Psoas muscle (tissue), 8 donors: ENCODE measurements around the gene SPTLC1. TPM values are rescaled to one million over a fixed set of nuclear protein-coding genes. Genes with fewer than 3 reads are reported as not detected.
"Not testable (repeated sequence)": the region's sequence is repeated elsewhere in the genome, so short reads cannot be mapped to it uniquely, and the experiment has no call there.

Experiments
- ATAC-seq, 4 donors: fragments of 200-7000 bp; cut with Tn5 transposase; one replicate each; pipeline ENCODE4 v1.9.1; 2020; ENCODE audit warnings: moderate library complexity in 3 of 4, mild to moderate bottlenecking in 2 of 4
- DNase-seq, 2 donors: peaks; one replicate each; pipeline ENCODE4 v3.0.0-alpha.2; 2020
- H3K27ac ChIP-seq: fragments of 200-600 bp; one replicate; pipeline ENCODE4 v1.8.0; 2022
- H3K27me3 ChIP-seq, 3 donors: fragments of 200-600 bp in 1 of 3; one replicate each; pipeline versions ENCODE4 v1.6.1 to v1.8.0; 2013 to 2022; ENCODE audit warnings: low read length in 2 of 3, mild to moderate bottlenecking in 2 of 3, moderate library complexity in 1 of 3; ENCODE audit not compliant: insufficient read depth in 3 of 3
- H3K36me3 ChIP-seq, 2 donors: fragments of 200-600 bp in 1 of 2; one replicate each; pipeline versions ENCODE4 v1.6.1 to v1.8.0; 2013 to 2022; ENCODE audit warnings: low read depth in 1 of 2, mild to moderate bottlenecking in 1 of 2, moderate library complexity in 1 of 2; ENCODE audit not compliant: insufficient read depth in 1 of 2
- H3K4me1 ChIP-seq: fragments of 200-600 bp; one replicate; pipeline ENCODE4 v1.8.0; 2022
- H3K4me3 ChIP-seq: fragments of 200-600 bp; one replicate; pipeline ENCODE4 v1.8.0; 2022; ENCODE audit warnings: mild to moderate bottlenecking
- H3K9me3 ChIP-seq: fragments of 200-600 bp; one replicate; pipeline ENCODE4 v1.8.0; 2022
- CTCF ChIP-seq: fragments of 200-600 bp; IDR thresholded peaks from one replicate; pipeline ENCODE4 v1.8.0; 2022; ENCODE audit warnings: antibody characterized with exemption
- WGBS, 3 donors: extraction: QIAGEN DNeasy Blood & Tissue Kit; methylation state at CpG; one replicate each; pipeline versions ENCODE4 v1.1.6 to v1.1.7; 2013; 5-methylcytosine and 5-hydroxymethylcytosine counted together
- intact Hi-C, 2 donors: fragments of 100-400 bp; cut with DNase I; formaldehyde crosslinking; loops; one replicate each; pipeline versions ENCODE4 v1.11.0 to v1.14.2; 2022
- polyA plus RNA-seq, 3 donors: library from polyadenylated mRNA; stranded (reverse); fragments of 200-250 nt; gene quantifications; one replicate each; pipeline ENCODE4 v1.2.3, GENCODE V29; 2013
- total RNA-seq, 4 donors: library from RNA; stranded (reverse); fragmentation: NEBNext Ultra II Directional in 2 of 4; extraction: Animal tissue kit (Norgen Biotek cat#: 25700) in 2 of 4; gene quantifications; one replicate each; pipeline versions ENCODE4 v1.2.1 to v1.2.4, GENCODE V29; 2021 to 2023
- donor health status: healthy with polysubstance abuse.
- donor health status: DM: no; HTN: no; CAD: no; lungs with moderate emphysema.
- donor health status: Bipolar disorder and iron deficiency.
- donor health status: healthy.
- donor health status: DM: yes; HTN: yes; CAD: no.
- donor health status: DM: no; HTN: no; CAD: no.
- donor health status: DM: no; HTN: no; CAD: no.
- donor health status: DM: yes; HTN: yes; CAD: no.

SPTLC1 gene
- total and polyA plus RNA-seq, 7 donors, result 12.2 to 29.8 (median 20.9) TPM

GRCh38 chr9:92151691-92152393 lies 36.6 kb upstream of the SPTLC1 start:
- Histone ChIP-seq H3K4me1 (no peaks in the 10 kb centered on the region), H3K27me3 (no peaks in the 10 kb centered on the region), H3K9me3 (no peaks in the 10 kb centered on the region), H3K27ac (no peak overlapping the region), H3K36me3 (no peaks in the 10 kb centered on the region), H3K4me3 (no peak overlapping the region)
- ATAC-seq, result no peak
- 63 to 73% (median 68%) methylated on average over 15 of the region's 15 CpGs for WGBS, 3 donors
- intact Hi-C loops, result no loop called here
- no peak for TF ChIP-seq CTCF
- DNase-seq, result no peak

- H3K27me3 ChIP-seq, H3K4me1 ChIP-seq, intact Hi-C loops, H3K27ac ChIP-seq, H3K4me3 ChIP-seq, H3K9me3 ChIP-seq, H3K36me3 ChIP-seq, DNase-seq, ATAC-seq: not testable (repeated sequence)
- 44 to 54% (median 47%) methylated on average over 7 of the region's 7 CpGs for WGBS, 3 donors
These were observed 35.6 kb upstream of the SPTLC1 start for GRCh38 chr9:92150501-92151470.

GRCh38 chr9:92147852-92148180 lies 32.6 kb upstream of the SPTLC1 start:
- intact Hi-C loops, result loop anchor here in 1 of 2 donors (10.0 kb wide), 1 partner anchor 77 kb away; no protein-coding TSS in a partner anchor
- no peak overlapping the region for H3K27ac ChIP-seq
- H3K27me3 ChIP-seq, result peaks cover 0 to 3% (median 0%) of the 10 kb centered on the region in 3 donors
- ATAC-seq, result peak; percentile 13 to 32 (median 26)
- no peak for TF ChIP-seq CTCF
- no peaks in the 10 kb centered on the region for H3K9me3 ChIP-seq
- WGBS, 3 donors, result 50 to 64% (median 64%) methylated on average over 8 of the region's 8 CpGs
- H3K4me1 ChIP-seq, result no peaks in the 10 kb centered on the region
- no peak for DNase-seq
- no peaks in the 10 kb centered on the region for H3K36me3 ChIP-seq
- H3K4me3 ChIP-seq, result no peak overlapping the region

GRCh38 chr9:92147030-92147851 lies 32.0 kb upstream of the SPTLC1 start:
- ATAC-seq, result peak; percentile 67 to 86 (median 70)
- WGBS, 3 donors, result 25 to 28% (median 27%) methylated on average over 21 of the region's 21 CpGs
- H3K4me3 ChIP-seq, result no peak overlapping the region
- peak in 1 of 2 donors; percentile 65 for DNase-seq
- TF ChIP-seq CTCF, result no peak
- peaks cover 0 to 6% (median 0%) of the 10 kb centered on the region in 3 donors for H3K27me3 ChIP-seq
- H3K36me3 ChIP-seq, result no peaks in the 10 kb centered on the region
- no peak overlapping the region for H3K27ac ChIP-seq
- H3K4me1 ChIP-seq, result no peaks in the 10 kb centered on the region
- intact Hi-C loops, result loop anchor here in 1 of 2 donors (10.0 kb wide), 1 partner anchor 78 kb away; no protein-coding TSS in a partner anchor
- no peaks in the 10 kb centered on the region for H3K9me3 ChIP-seq
